Measurements from ENCODE around the gene STX8. TPM values are rescaled to one million over a fixed set of nuclear protein-coding genes. Genes with fewer than 3 reads are reported as not detected.

STX8 gene
- total RNA-seq, 1 donor from 2014 or later, result 75.9 TPM

DNA sequence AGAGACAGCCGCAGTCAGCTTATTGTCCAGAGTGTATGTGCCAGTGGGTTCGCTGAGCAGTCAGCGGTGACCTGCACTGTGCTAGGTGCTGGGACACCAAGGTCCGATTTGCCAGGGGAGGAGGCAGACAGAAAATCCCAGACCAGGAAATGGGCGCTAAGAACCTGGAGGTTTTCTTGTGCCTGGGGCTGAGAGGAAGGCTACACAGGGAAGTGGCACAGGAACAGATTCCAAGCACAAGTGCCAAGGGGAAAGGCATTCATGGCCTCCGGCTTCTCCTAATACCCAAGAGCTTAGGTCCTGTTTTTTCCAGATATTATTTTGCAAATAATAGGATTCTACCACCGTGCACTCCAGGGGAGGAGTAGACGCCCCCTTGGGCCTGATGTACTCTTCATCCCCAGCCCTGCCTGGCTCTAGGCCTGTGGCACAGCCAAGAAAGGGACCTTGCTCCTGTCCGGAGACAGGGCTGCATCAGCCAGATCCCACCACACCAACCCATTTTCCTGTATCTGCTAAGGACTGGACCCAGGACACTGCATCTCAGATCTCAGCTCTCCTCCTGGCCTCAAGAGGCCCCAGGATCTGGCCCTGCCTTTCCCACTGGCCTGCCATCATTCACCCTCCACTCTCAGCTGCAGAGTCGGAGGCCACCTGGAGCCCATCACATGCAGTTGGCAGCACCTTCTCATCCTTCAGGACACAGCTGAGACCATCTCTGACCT lies 367.1 kb downstream of the STX8 start:
- DNase-seq (ENCODE audit: low spot score), result no peak

DNA sequence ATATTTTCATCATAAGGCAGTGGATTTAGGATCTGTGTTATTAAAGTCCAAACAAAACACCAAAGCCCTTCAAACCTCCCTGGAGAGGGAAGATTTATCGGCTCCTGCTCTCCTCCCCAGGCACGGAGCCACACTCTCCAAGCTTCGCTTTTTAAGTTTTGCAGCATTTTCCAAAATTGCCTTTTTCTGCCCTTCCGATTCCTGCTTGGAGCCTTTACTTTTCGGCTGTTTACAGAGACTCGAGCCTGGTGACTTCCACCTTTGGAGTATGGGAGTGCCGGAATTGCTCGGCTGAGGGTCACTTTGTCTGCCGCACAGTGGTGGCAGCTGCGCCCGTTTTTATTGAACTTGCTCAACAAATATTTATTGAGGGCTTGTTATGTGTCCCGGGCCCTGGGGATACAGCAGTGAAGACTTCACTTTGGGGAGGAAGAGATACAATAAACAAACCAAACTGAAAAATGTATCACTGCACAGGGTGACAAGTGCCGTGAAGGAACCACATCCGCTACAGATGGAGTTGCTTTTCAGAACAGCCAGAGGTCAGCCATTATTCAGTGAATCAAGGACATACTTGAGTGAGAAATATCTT lies 368.8 kb downstream of the STX8 start:
- DNase-seq (ENCODE audit: low spot score), result no peak

DNA sequence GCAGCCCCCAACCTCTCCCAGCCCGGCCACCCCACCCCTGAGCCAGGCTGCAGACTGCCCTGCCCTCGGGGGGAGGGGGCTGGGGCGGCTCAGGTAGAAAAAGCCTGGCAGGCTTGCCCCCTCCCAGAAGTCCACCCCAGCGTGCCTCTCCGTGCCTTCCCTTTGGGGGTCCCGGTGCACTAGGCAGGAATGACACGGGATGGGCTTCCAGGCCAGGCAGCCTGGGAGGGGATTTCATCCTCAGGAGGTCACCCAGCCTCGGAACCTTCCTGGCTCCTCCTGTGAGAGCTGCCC lies 369.3 kb downstream of the STX8 start:
- DNase-seq (ENCODE audit: low spot score), result no peak

DNA sequence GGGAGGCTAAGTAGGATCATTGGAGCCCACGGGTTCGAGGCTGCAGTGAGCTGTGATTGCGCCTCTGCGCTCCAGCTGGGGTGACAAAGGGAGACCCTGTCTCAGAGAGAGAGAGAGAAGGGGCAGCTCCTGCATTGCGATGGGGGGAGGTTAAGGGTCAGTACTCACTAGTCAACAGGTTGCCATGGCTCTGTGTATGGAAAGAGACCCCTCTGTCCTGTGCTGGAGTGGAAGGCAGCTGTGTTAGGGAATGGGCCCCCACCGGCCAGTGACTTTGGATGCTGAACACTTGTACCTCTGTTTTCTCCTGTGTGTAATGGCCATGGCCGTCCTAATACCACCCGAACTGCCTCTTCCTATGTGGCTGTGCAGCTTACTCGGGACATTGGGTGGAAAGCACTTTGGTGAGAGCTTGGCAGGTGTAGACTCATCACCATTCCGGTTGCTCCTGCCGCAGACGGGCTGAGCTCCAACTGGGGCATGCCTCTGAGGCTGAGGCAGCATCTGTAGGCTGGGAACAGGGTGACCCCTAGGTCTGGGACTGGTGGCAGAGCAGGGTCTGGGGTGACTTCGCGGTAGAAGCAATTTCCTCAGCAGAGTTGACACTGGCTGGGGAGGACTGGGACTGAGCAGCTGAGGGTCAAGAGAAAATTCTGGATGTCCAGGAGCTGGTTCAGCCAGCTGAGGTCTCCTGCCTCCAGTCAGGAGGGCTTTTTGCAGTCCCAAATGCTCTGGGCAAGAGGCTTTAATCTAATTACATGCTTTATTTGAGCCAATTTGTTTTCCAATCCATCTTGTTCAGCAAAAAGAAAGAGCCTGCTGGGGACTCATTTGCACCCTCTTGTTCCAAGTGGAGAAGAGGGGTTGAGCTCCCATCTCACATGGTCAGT lies 369.9 kb downstream of the STX8 start:
- DNase-seq (ENCODE audit: low spot score), result no peak

DNA sequence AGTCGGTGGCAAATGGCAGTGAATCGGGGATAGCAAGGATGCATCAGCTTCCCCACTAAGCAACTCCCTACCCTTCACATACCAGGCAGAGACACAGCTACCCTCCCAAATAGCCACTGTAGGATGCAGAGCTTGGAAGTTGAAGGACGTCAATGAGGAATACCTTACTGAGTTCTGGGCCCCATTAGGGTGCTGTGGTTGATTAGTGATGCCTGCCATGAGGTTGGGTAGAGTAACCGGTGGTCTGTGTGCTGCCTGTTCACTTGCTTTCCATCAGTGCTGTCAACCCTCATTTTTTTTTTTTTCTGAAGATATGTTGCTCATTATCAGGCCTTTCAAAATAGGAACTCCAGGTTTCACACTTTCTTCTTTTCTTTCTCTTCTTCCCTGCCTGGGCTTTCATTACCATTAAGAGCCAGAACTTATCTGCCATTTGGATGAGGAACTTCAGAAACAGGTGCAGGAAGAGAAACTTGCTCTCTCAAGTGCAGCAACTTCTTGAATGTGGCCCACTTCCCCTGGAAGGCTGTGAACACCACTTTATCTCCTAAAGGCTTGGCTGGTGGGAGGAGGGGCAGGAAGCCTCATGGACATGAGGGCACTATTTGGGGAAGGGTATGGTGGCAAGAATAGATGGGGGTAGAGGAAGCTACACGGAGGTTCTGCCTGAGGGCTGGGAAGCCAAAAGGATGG lies 370.8 kb downstream of the STX8 start:
- no peak for DNase-seq (ENCODE audit: low spot score)

DNA sequence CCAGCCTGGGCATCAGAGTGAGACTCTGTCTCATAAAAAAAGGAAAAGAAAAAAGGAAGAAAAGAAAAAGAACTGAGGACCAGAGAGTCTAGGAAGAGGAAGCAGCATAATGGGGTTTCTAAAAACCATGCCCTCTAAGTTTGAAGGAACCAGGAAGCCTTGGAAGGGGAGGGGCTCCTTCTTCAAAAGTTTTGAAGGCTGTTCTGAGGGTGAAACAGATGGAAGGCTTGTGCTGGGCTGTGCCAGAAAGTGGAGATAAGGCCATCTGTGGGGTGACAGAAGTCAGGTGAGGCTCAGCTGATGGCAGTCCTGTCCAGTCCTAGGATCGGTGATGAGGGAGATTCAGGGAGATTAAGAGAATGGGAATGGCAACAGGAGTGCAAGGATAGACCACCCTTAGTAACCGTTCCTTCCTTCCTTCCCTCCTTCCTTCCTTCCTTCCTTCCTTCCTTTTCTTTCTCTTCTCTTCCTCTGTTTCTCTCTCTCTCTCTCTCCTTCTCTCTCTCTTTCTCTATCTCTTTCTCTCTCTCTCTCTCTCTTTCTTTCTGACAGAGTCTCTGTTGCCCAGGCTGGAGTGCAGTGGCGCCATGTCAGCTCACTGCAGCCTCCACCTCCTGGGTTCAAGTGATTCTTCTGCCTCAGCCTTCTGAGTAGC lies 371.7 kb downstream of the STX8 start:
- no peak for DNase-seq (ENCODE audit: low spot score)

DNA sequence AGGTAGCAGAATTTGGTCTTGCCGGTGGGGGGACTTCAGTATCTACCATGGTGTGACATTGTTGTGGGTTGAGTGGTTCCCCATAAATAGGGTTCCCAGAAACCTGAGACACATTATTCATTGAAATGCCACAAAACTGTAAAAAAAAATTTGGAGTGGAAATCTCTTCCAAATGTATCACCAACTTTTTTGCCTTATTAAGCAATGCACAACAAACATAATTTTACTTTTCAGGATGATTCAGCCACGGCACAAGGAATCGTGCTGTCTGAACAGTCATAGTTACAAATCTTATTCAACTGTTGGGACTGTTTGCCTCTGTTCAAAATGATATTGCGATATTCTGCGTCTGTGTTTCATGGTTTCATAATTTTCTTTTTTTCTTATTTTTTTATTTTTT lies 373.1 kb downstream of the STX8 start:
- DNase-seq (ENCODE audit: low spot score), result no peak

DNA sequence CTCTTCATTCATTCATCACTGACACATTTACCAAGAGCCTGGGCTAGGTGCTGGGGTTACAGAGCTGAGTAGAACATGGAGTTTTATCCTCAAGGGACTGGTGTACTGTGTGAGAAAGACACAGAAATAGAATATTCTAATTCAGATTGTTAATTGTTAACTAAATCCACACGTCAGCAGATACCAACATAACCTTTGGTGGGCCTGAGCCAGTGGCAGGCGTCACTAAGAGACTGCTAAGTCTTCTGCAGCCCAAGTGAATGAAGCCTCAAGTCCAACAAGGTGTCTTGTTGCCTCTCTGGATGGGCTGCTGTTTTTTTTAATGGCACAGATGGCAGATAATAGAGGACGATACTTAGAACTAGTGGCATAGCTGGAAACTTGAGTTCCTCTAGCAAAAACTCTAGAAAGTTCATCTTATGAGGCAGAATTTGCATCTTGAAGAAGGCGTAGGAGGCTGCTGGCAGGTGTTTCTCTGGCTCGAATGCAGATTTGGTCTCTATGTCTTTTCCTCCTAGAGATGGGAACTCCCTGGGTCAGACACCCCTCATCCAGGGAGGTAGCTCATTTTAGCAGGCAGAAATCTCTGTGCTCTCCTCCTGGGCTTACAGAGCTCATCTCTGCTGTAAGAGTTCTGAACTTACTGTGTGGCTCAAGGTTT lies 374.8 kb downstream of the STX8 start:
- no peak for DNase-seq (ENCODE audit: low spot score)

Other genes with a start within 250 kb of the STX8 start
- gene CFAP52, start 822 bp upstream of the STX8 start, total RNA-seq, result not detected
- gene USP43, start 69.7 kb upstream of the STX8 start, total RNA-seq, result 7.6 TPM
- gene DHRS7C, start 215.8 kb upstream of the STX8 start, total RNA-seq, result not detected
- not detected for gene GSG1L2, start 246.3 kb upstream of the STX8 start, total RNA-seq